IMR-90 (cell line): ENCODE data around the gene TNNT1. TPM values are rescaled to one million over a fixed set of nuclear protein-coding genes. Genes with fewer than 3 reads are reported as not detected.
A peak's percentile ranks its signal among the peaks of the same experiment; 100 is the strongest.

Experiments used
- ATAC-seq: fragments of 200-7000 bp; cut with Tn5 transposase; 2 replicates; pipeline ENCODE4 v1.9.1; 2020; ENCODE audit warnings: low read depth, mild to moderate bottlenecking, moderate library complexity
- BruUV-seq: library from RNA; stranded (reverse); fragments of 400-500 nt; replicated peaks from 2 replicates; lab custom pipeline; 2021; lab: Mats Ljungman, UMichigan
- CTCF ChIA-PET: fragments of 300-600 bp; formaldehyde crosslinking; extraction: SDS; loops from one replicate; lab custom pipeline; 2021; ENCODE audit warnings: antibody characterized with exemption; lab: Yijun Ruan, JAX
- POLR2A ChIA-PET: fragments of 300-600 bp; sonication (Branson Sonifier 250); formaldehyde crosslinking; loops from one replicate; lab custom pipeline; 2022; ENCODE audit warnings: antibody characterized with exemption; ENCODE audit not compliant: unreplicated experiment; lab: Charles Lee
- DNase-seq: peaks from one replicate; pipeline ENCODE4 v3.0.0; 2013
- H2AFZ ChIP-seq: replicated peaks from 2 replicates; pipeline ENCODE3; 2013; ENCODE audit warnings: low read length, mild to moderate bottlenecking; ENCODE audit not compliant: poor library complexity
- H2AK5ac ChIP-seq: 2 replicates; pipeline ENCODE4 v1.6.1; 2013; ENCODE audit warnings: low read depth, low read length, inconsistent platforms
- H2AK9ac ChIP-seq: replicated peaks from 2 replicates; pipeline ENCODE3; 2013; ENCODE audit warnings: mild to moderate bottlenecking, low read depth, low read length, moderate library complexity; ENCODE audit not compliant: poor library complexity
- H2BK120ac ChIP-seq: 2 replicates; pipeline ENCODE4 v1.6.1; 2013; ENCODE audit warnings: low read depth, low read length, inconsistent platforms
- H2BK15ac ChIP-seq: 3 replicates; pipeline ENCODE4 v1.6.1; 2013; ENCODE audit warnings: low read depth, low read length, inconsistent platforms
- H2BK20ac ChIP-seq: 2 replicates; pipeline ENCODE4 v1.6.1; 2013; ENCODE audit warnings: low read depth, mild to moderate bottlenecking, inconsistent platforms, low read length, moderate library complexity
- H2BK5ac ChIP-seq: 2 replicates; pipeline ENCODE4 v1.6.1; 2013; ENCODE audit warnings: mild to moderate bottlenecking, low read depth, low read length, inconsistent platforms; ENCODE audit not compliant: poor library complexity, severe bottlenecking
- H3K14ac ChIP-seq: replicated peaks from 2 replicates; pipeline ENCODE4 v1.6.1; 2013; ENCODE audit warnings: low read depth, low read length, inconsistent platforms
- H3K18ac ChIP-seq: 2 replicates; pipeline ENCODE4 v1.6.1; 2013; ENCODE audit warnings: low read depth, low read length, control low read depth
- H3K23ac ChIP-seq: 2 replicates; pipeline ENCODE4 v1.6.1; 2013; ENCODE audit warnings: low read depth, low read length, inconsistent platforms
- H3K27ac ChIP-seq: 2 replicates; pipeline ENCODE4 v1.5.1; 2013; ENCODE audit warnings: mild to moderate bottlenecking, control low read depth, low read length; ENCODE audit not compliant: insufficient read depth
- H3K27me3 ChIP-seq: 2 replicates; pipeline ENCODE4 v1.6.1; 2013; ENCODE audit warnings: low read length; ENCODE audit not compliant: control insufficient read depth, insufficient read depth
- H3K36me3 ChIP-seq: 2 replicates; pipeline ENCODE4 v1.6.1; 2013; ENCODE audit warnings: low read length, mixed read lengths; ENCODE audit not compliant: control insufficient read depth, insufficient read depth
- H3K4ac ChIP-seq: 2 replicates; pipeline ENCODE4 v1.6.1; 2013; ENCODE audit warnings: low read depth, low read length, inconsistent platforms
- H3K4me1 ChIP-seq: 2 replicates; pipeline ENCODE4 v1.6.1; 2013; ENCODE audit warnings: low read length, mixed read lengths; ENCODE audit not compliant: control insufficient read depth, insufficient read depth
- H3K4me2 ChIP-seq: 2 replicates; pipeline ENCODE4 v1.6.1; 2013; ENCODE audit warnings: low read depth, mild to moderate bottlenecking, control low read depth, low read length, moderate library complexity
- H3K4me3 ChIP-seq: 2 replicates; pipeline ENCODE4 v1.5.1; 2013; ENCODE audit warnings: low read depth, mild to moderate bottlenecking, control low read depth, low read length, moderate library complexity; ENCODE audit not compliant: insufficient read depth
- H3K56ac ChIP-seq: 2 replicates; pipeline ENCODE4 v1.6.1; 2013; ENCODE audit warnings: low read length, inconsistent platforms; ENCODE audit not compliant: insufficient read depth; ENCODE audit errors: extremely low read depth
- H3K79me1 ChIP-seq, 2 experiments: 2 replicates each; pipeline ENCODE4 v1.6.1; 2013; ENCODE audit warnings: low read length in 2 of 2, inconsistent platforms in 1 of 2, low read depth in 1 of 2
- H3K9ac ChIP-seq: 2 replicates; pipeline ENCODE4 v1.6.1; 2013; ENCODE audit warnings: low read depth, low read length, control low read depth
- H3K9me1 ChIP-seq: 2 replicates; pipeline ENCODE4 v1.6.1; 2013; ENCODE audit warnings: low read length, inconsistent platforms; ENCODE audit not compliant: insufficient read depth
- H3K9me3 ChIP-seq: 2 replicates; pipeline ENCODE4 v1.6.1; 2013; ENCODE audit warnings: low read length; ENCODE audit not compliant: control insufficient read depth, insufficient read depth
- H4K20me1 ChIP-seq: 2 replicates; pipeline ENCODE4 v1.6.1; 2013; ENCODE audit warnings: low read length, inconsistent platforms; ENCODE audit not compliant: insufficient read depth
- H4K5ac ChIP-seq: 2 replicates; pipeline ENCODE4 v1.6.1; 2013; ENCODE audit warnings: mild to moderate bottlenecking, low read depth, low read length, control low read depth
- H4K8ac ChIP-seq, 2 experiments: 2 replicates each; pipeline ENCODE4 v1.6.1; 2013; ENCODE audit warnings: low read depth in 2 of 2, low read length in 2 of 2, control low read depth in 1 of 2, inconsistent platforms in 1 of 2
- H4K91ac ChIP-seq: 2 replicates; pipeline ENCODE4 v1.6.1; 2013; ENCODE audit warnings: low read depth, low read length, inconsistent platforms; ENCODE audit not compliant: insufficient read depth
- BHLHE40 ChIP-seq: fragments of 150-350 bp; IDR thresholded peaks from 2 replicates; pipeline ENCODE4 v1.6.1; 2016; ENCODE audit warnings: mild to moderate bottlenecking, low read depth, low read length
- CHD1 ChIP-seq: IDR thresholded peaks from 2 replicates; pipeline ENCODE4 v1.6.1; 2012; ENCODE audit warnings: low read depth, low read length, improper control_type of control experiment
- FOS ChIP-seq: fragments of 150-350 bp; IDR thresholded peaks from 2 replicates; pipeline ENCODE4 v1.6.1; 2016; ENCODE audit warnings: low read depth, low read length
- MAZ ChIP-seq: IDR thresholded peaks from 2 replicates; pipeline ENCODE4 v1.6.1; 2012; ENCODE audit warnings: low read depth, mild to moderate bottlenecking, low read length, improper control_type of control experiment, moderate library complexity, borderline replicate concordance
- MXI1 ChIP-seq: IDR thresholded peaks from 2 replicates; pipeline ENCODE4 v1.6.1; 2012; ENCODE audit warnings: low read depth, mild to moderate bottlenecking, low read length, moderate library complexity, borderline replicate concordance
- POLR2A ChIP-seq: IDR thresholded peaks from 2 replicates; pipeline ENCODE4 v1.6.1; 2012; ENCODE audit warnings: mild to moderate bottlenecking, low read depth, low read length
- RAD21 ChIP-seq: IDR thresholded peaks from 2 replicates; pipeline ENCODE4 v1.6.1; 2012; ENCODE audit warnings: low read length, improper control_type of control experiment
- RCOR1 ChIP-seq: IDR thresholded peaks from 2 replicates; pipeline ENCODE4 v1.6.1; 2012; ENCODE audit warnings: mild to moderate bottlenecking, low read length, improper control_type of control experiment; ENCODE audit not compliant: insufficient replicate concordance
- RFX5 ChIP-seq: IDR thresholded peaks from 2 replicates; pipeline ENCODE4 v1.8.0; 2012; ENCODE audit warnings: low read depth, mild to moderate bottlenecking, low read length, moderate library complexity
- SMC3 ChIP-seq: fragments of 150-350 bp; IDR thresholded peaks from 2 replicates; pipeline ENCODE4 v1.6.1; 2016; ENCODE audit warnings: low read depth, mild to moderate bottlenecking, antibody characterized with exemption, low read length, moderate library complexity
- WGBS, 2 experiments: methylation state at CpG; one replicate each; pipeline versions ENCODE4 v1.1.5 to v1.1.7; 2013; ENCODE audit warnings: missing lambda C conversion rate in 2 of 2; ENCODE audit not compliant: insufficient read length in 1 of 2; ENCODE audit errors: extremely low coverage in 2 of 2; 5-methylcytosine and 5-hydroxymethylcytosine counted together
- dilution Hi-C: fragments of 300-500 bp; cut with HindIII; formaldehyde crosslinking; loops from one replicate; pipeline ENCODE4 v1.14.3; 2018; ENCODE audit warnings: low sequenced_read_pairs; ENCODE audit not compliant: unreplicated experiment
- in situ Hi-C: fragments of 300-500 bp; cut with MboI; formaldehyde crosslinking; loops from 3 replicates; pipeline ENCODE4 v1.14.3; 2019; ENCODE audit warnings: low sequenced_read_pairs, inconsistent platforms, mixed read lengths
- intact Hi-C: fragments of 100-400 bp; cut with micrococcal nuclease; formaldehyde crosslinking; loops from 2 replicates; pipeline ENCODE4 v1.10.0; 2022
- polyA plus RNA-seq, 3 experiments: library from polyadenylated mRNA; depleted of rRNA; stranded (reverse); fragments of >200 nt; gene quantifications; 2 replicates each; pipeline ENCODE4 v1.2.3, GENCODE V29; 2012; ENCODE audit warnings: low replicate concordance in 1 of 3
- total RNA-seq: library from RNA; depleted of rRNA; stranded (reverse); fragments of >200 nt; gene quantifications from 2 replicates; pipeline ENCODE4 v1.2.3, GENCODE V29; 2012
- TF ChIP-seq, protein P1 (sequence below): fragments of 150-350 bp; IDR thresholded peaks from 2 replicates; pipeline ENCODE4 v1.6.1; 2016; ENCODE audit warnings: low read depth, mild to moderate bottlenecking, low read length, moderate library complexity, borderline replicate concordance
- TF ChIP-seq, protein P2 (sequence below): conservative IDR thresholded peaks from 2 replicates; pipeline ENCODE4 v1.5.1; 2012; ENCODE audit warnings: mild to moderate bottlenecking, low read depth, low read length, improper control_type of control experiment

Gene TNNT1
- total and polyA plus RNA-seq, 2 of the 4 experiments (the other 2 are of a cell fraction) = 1.3 to 2.6 TPM

DNA sequence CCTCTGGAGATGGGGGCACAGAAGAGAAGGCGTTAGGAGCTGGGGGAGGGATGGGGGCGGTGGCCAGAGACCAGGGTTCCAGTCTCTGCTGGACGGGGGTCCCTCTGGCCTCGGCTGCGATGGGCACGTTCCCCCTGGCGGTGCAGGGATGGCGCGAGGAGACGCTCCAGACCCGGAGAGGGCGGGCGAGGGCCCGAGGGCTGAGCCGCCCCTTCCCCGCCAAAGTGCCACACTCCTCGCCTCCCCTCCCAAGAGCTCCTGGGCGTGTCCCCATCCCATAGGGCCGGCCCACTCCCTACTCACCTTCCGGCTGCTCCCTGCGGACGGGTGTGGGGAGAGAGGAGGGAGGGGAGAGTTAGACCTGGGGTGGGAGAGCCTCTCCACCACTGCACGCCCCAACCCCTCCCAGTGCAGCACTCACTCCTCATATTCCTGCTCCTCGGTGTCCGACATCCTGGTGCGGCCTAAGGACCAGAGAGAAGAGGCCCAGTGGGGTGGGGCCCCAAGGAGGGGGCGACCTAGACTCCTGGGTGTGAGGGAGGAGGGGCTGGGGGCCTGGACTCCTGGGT lies 2.2 kb downstream of the TNNT1 start (continued):
- no peak for TF ChIP-seq RFX5

DNA sequence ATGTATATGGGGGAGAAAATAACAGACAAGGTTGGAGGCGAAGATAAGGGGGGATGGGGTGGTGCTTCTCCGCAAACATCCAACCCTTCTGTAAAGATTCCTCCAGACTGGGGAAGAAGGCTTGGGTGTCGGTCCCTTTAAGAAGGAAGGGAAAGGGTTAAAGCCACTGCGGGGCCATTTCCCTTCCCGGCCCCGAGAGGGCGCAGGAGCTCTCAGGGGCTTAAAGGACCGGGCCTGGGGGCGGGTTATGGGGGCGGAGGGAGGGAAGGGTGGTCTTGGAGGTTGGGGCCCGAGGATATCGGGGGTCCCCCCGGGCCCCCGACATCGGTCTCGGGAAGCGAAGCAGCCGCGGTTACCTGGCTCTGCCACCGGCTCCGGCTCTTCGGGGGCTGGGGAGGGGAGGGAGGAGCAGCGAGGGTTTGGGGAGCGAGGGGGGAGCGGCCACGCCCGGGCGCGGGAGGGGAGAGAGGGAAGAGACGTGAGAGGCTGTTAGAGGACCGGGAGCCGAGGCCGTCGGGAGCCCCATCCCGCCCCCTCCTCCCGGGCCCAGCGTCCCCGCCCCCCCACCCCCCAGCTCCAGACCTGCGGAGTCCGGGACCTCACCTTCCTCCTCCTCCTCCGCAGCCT lies 2.8 kb downstream of the TNNT1 start:
- Histone ChIP-seq H4K8ac (no peak overlapping the region), H3K14ac (no peak overlapping the region), H3K56ac (no peak overlapping the region), H2BK120ac (no peak overlapping the region), H3K9me1 (no peaks in the 10 kb centered on the region), H3K4ac (no peak overlapping the region), H3K36me3 (no peaks in the 10 kb centered on the region), H4K91ac (no peak overlapping the region), H3K27ac (no peak overlapping the region), H2AK9ac (no peak overlapping the region), H3K79me1 (no peaks in the 10 kb centered on the region), H3K27me3 (peaks cover 53% of the 10 kb centered on the region), H2BK20ac (no peak overlapping the region), H3K4me1 (peaks cover 1% of the 10 kb centered on the region; the same call in 1 of the 2 replicates), H3K23ac (no peak overlapping the region), H2AFZ (peak overlapping the region; percentile 81), H3K4me3 (no peak overlapping the region), H3K4me2 (no peak overlapping the region), H4K5ac (no peak overlapping the region), H2AK5ac (no peak overlapping the region), H3K9ac (no peak overlapping the region), H3K9me3 (no peaks in the 10 kb centered on the region), H2BK5ac (no peak overlapping the region), H3K18ac (no peak overlapping the region), H4K20me1 (no peaks in the 10 kb centered on the region), H2BK15ac (no peak overlapping the region)
- DNase-seq (no peak), ATAC-seq (0 out of 2 replicates have a peak, but pooled peaks have one; percentile 15)
- in situ Hi-C loops (no loop called here), intact Hi-C loops (loop anchor here (10.0 kb wide), 1 partner anchor 149 kb away; no protein-coding TSS in a partner anchor), dilution Hi-C loops (no loop called here)
- TF ChIP-seq, protein P1, sequence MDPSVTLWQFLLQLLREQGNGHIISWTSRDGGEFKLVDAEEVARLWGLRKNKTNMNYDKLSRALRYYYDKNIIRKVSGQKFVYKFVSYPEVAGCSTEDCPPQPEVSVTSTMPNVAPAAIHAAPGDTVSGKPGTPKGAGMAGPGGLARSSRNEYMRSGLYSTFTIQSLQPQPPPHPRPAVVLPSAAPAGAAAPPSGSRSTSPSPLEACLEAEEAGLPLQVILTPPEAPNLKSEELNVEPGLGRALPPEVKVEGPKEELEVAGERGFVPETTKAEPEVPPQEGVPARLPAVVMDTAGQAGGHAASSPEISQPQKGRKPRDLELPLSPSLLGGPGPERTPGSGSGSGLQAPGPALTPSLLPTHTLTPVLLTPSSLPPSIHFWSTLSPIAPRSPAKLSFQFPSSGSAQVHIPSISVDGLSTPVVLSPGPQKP = no peak
- TF ChIP-seq RFX5 = no peak
- TF ChIP-seq, protein P2, sequence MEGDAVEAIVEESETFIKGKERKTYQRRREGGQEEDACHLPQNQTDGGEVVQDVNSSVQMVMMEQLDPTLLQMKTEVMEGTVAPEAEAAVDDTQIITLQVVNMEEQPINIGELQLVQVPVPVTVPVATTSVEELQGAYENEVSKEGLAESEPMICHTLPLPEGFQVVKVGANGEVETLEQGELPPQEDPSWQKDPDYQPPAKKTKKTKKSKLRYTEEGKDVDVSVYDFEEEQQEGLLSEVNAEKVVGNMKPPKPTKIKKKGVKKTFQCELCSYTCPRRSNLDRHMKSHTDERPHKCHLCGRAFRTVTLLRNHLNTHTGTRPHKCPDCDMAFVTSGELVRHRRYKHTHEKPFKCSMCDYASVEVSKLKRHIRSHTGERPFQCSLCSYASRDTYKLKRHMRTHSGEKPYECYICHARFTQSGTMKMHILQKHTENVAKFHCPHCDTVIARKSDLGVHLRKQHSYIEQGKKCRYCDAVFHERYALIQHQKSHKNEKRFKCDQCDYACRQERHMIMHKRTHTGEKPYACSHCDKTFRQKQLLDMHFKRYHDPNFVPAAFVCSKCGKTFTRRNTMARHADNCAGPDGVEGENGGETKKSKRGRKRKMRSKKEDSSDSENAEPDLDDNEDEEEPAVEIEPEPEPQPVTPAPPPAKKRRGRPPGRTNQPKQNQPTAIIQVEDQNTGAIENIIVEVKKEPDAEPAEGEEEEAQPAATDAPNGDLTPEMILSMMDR = peak; percentile 50
- TF ChIP-seq RCOR1 = no peak
- TF ChIP-seq RAD21 = peak; percentile 30; the same call in 1 of the 2 replicates
- TF ChIP-seq POLR2A = no peak
- TF ChIP-seq MAZ = peak; percentile 27; the same call in 1 of the 2 replicates
- TF ChIP-seq FOS = no peak
- no peak for TF ChIP-seq MXI1
- no peak for TF ChIP-seq BHLHE40
- no peak for TF ChIP-seq CHD1
- peak; percentile 36 for TF ChIP-seq SMC3
- 3% methylated on average over 12 of the region's 41 CpGs; no CpG with 5 or more reads in 1 of the 2 experiments for WGBS, 2 experiments
- CTCF ChIA-PET = interaction anchor here (0.5 to 0.7 kb wide), 2 partner anchors 15 to 267 kb away, joined by 3 to 4 read pairs; no protein-coding TSS in a partner anchor
- no TSS peak for BruUV-seq
- POLR2A ChIA-PET = no interaction called here
